Left ventricle myocardium inferior (tissue), 1 donor: ENCODE measurements around the gene CALCA. TPM values are rescaled to one million over a fixed set of nuclear protein-coding genes. Genes with fewer than 3 reads are reported as not detected.
A peak's percentile ranks its signal among the peaks of the same experiment; 100 is the strongest.

ENCODE experiments used
- DNase-seq: peaks from one replicate; pipeline ENCODE4 v3.0.0-alpha.2; 2020
- H3K27ac ChIP-seq: fragments of 200-600 bp; replicated peaks from 2 replicates; pipeline ENCODE4 v1.8.0; 2021
- H3K27me3 ChIP-seq: fragments of 200-600 bp; 2 replicates; pipeline ENCODE4 v1.8.0; 2021; ENCODE audit warnings: low read depth
- H3K36me3 ChIP-seq: fragments of 200-600 bp; 2 replicates; pipeline ENCODE4 v1.8.0; 2021
- H3K4me1 ChIP-seq: fragments of 200-600 bp; 2 replicates; pipeline ENCODE4 v1.8.0; 2021
- H3K4me3 ChIP-seq: fragments of 200-600 bp; 2 replicates; pipeline ENCODE4 v1.8.0; 2021; ENCODE audit warnings: mild to moderate bottlenecking, moderate library complexity
- H3K9me3 ChIP-seq: fragments of 200-600 bp; replicated peaks from 2 replicates; pipeline ENCODE4 v1.8.0; 2021
- CTCF ChIP-seq: fragments of 200-600 bp; IDR thresholded peaks from 2 replicates; pipeline ENCODE4 v1.8.0; 2021; ENCODE audit warnings: antibody characterized with exemption, mild to moderate bottlenecking, borderline replicate concordance
- intact Hi-C: fragments of 100-400 bp; cut with micrococcal nuclease; formaldehyde crosslinking; loops from one replicate; pipeline ENCODE4 v1.11.0; 2022
- total RNA-seq: library from RNA; stranded (reverse); fragmentation: NEBNext Ultra II Directional; extraction: Animal tissue kit (Norgen Biotek cat#: 25700); gene quantifications from one replicate; pipeline ENCODE4 v1.2.1, GENCODE V29; 2021
- donor health status: DM: no; HTN: yes; CAD: no; lungs with severe emphysema.

The CALCA gene
- total RNA-seq, 1 donor from 2014 or later = not detected

- no peak for TF ChIP-seq CTCF
- Histone ChIP-seq H3K4me3 (peak overlapping the region; percentile 58), H3K9me3 (no peaks in the 10 kb centered on the region), H3K27me3 (peaks cover 100% of the 10 kb centered on the region), H3K27ac (no peak overlapping the region), H3K36me3 (no peaks in the 10 kb centered on the region), H3K4me1 (peaks cover 34% of the 10 kb centered on the region)
- DNase-seq = no peak
- intact Hi-C loops = no loop called here
Observed at GRCh38 chr11:14973621-14974514, 1.7 kb upstream of the CALCA start.

GRCh38 chr11:14972581-14973495 lies 687 bp upstream of the CALCA start:
- no peak overlapping the region for H3K27ac ChIP-seq
- intact Hi-C loops = no loop called here
- DNase-seq = no peak
- H3K36me3 ChIP-seq = no peaks in the 10 kb centered on the region
- TF ChIP-seq CTCF = no peak
- H3K4me1 ChIP-seq = peaks cover 34% of the 10 kb centered on the region
- peak overlapping the region; percentile 58 for H3K4me3 ChIP-seq
- H3K27me3 ChIP-seq = peaks cover 100% of the 10 kb centered on the region
- H3K9me3 ChIP-seq = no peaks in the 10 kb centered on the region

GRCh38 chr11:14969901-14970323 lies 2.2 kb downstream of the CALCA start:
- Histone ChIP-seq H3K27me3 (peaks cover 93% of the 10 kb centered on the region), H3K9me3 (no peaks in the 10 kb centered on the region), H3K27ac (no peak overlapping the region), H3K4me1 (peaks cover 28% of the 10 kb centered on the region), H3K36me3 (no peaks in the 10 kb centered on the region), H3K4me3 (no peak overlapping the region)
- peak; percentile 19 for DNase-seq
- intact Hi-C loops = no loop called here
- TF ChIP-seq CTCF = peak; percentile 49

- intact Hi-C loops = no loop called here
- H3K27ac ChIP-seq = no peak overlapping the region
- no peak for DNase-seq
- H3K4me1 ChIP-seq = peaks cover 10% of the 10 kb centered on the region
- no peak for TF ChIP-seq CTCF
- H3K9me3 ChIP-seq = no peaks in the 10 kb centered on the region
- no peak overlapping the region for H3K4me3 ChIP-seq
- peaks cover 71% of the 10 kb centered on the region for H3K27me3 ChIP-seq
- no peaks in the 10 kb centered on the region for H3K36me3 ChIP-seq
Observed at GRCh38 chr11:14967581-14968243, 4.4 kb downstream of the CALCA start.

- no peaks in the 10 kb centered on the region for H3K4me1 ChIP-seq
- intact Hi-C loops = no loop called here
Observed at GRCh38 chr11:14956111-14956510, 16.0 kb downstream of the CALCA start.

More at GRCh38 chr11:14956111-14956510, 16.0 kb downstream of the CALCA start:
- H3K9me3 ChIP-seq = no peaks in the 10 kb centered on the region
- TF ChIP-seq CTCF = no peak
- peaks cover 10% of the 10 kb centered on the region for H3K27me3 ChIP-seq
- H3K36me3 ChIP-seq = no peaks in the 10 kb centered on the region
- H3K4me3 ChIP-seq = no peak overlapping the region
- no peak overlapping the region for H3K27ac ChIP-seq
- DNase-seq = no peak
